BJ (cell line): ENCODE results near the gene ID3. TPM values are rescaled to one million over a fixed set of nuclear protein-coding genes. Genes with fewer than 3 reads are reported as not detected.

ENCODE experiments used
- CTCF ChIA-PET: fragments of 350-600 bp; formaldehyde crosslinking; extraction: SDS; loops from one replicate; lab custom pipeline; 2021; ENCODE audit warnings: antibody characterized with exemption, inconsistent platforms; lab: Yijun Ruan, JAX
- POLR2A ChIA-PET: fragments of 300-600 bp; sonication (Branson Sonifier 250); formaldehyde crosslinking; extraction: SDS; loops from one replicate; lab custom pipeline; 2021; ENCODE audit warnings: antibody characterized with exemption; lab: Charles Lee
- DNase-seq: peaks from one replicate; pipeline ENCODE4 v3.0.0-alpha.2; 2011; ENCODE audit warnings: low read depth
- H3K27me3 ChIP-seq: 2 replicates; pipeline ENCODE4 v1.6.0; 2011; ENCODE audit warnings: low read length; ENCODE audit not compliant: control insufficient read depth, insufficient read depth
- H3K36me3 ChIP-seq: 2 replicates; pipeline ENCODE4 v1.5.1; 2011; ENCODE audit warnings: low read length; ENCODE audit not compliant: control insufficient read depth, insufficient read depth
- H3K4me3 ChIP-seq: 2 replicates; pipeline ENCODE4 v1.5.1; 2011; ENCODE audit warnings: low read depth, mild to moderate bottlenecking, control low read depth, low read length
- polyA plus RNA-seq: library from polyadenylated mRNA; depleted of rRNA; stranded (reverse); fragments of >200 nt; gene quantifications from 2 replicates; pipeline ENCODE4 v1.2.3, GENCODE V29; 2011
- TF ChIP-seq, protein P1 (sequence below): IDR thresholded peaks from 2 replicates; pipeline ENCODE4 v1.5.1; 2011; ENCODE audit warnings: low read depth, mild to moderate bottlenecking, control low read depth, inconsistent platforms, low read length, moderate library complexity; ENCODE audit not compliant: insufficient read depth

Gene ID3
- polyA plus RNA-seq, 1 experiment, result 379 TPM

DNA sequence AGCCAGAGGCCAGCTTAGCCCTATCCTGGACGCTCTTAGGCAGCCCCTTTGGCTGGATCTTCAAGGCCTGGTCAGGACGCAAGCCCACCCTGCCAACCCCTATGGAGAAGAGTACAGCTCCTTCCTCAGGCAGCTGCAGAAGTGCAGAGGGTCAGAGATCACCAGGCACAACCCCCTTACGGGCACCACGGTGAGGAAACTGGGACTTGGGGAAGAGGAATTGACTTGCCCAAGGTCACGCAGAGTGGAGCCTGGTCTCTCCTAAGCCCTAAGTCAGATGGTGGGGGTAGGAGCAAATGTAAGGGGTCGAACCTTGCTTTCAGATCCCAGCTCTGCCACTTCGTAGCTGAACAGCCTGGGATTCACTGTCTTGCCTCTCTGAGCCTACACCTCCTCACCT is 31.9 kb downstream of the ID3 start:
- TF ChIP-seq, protein P1, sequence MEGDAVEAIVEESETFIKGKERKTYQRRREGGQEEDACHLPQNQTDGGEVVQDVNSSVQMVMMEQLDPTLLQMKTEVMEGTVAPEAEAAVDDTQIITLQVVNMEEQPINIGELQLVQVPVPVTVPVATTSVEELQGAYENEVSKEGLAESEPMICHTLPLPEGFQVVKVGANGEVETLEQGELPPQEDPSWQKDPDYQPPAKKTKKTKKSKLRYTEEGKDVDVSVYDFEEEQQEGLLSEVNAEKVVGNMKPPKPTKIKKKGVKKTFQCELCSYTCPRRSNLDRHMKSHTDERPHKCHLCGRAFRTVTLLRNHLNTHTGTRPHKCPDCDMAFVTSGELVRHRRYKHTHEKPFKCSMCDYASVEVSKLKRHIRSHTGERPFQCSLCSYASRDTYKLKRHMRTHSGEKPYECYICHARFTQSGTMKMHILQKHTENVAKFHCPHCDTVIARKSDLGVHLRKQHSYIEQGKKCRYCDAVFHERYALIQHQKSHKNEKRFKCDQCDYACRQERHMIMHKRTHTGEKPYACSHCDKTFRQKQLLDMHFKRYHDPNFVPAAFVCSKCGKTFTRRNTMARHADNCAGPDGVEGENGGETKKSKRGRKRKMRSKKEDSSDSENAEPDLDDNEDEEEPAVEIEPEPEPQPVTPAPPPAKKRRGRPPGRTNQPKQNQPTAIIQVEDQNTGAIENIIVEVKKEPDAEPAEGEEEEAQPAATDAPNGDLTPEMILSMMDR, result no peak
- Histone ChIP-seq H3K36me3 (no peaks in the 10 kb centered on the region), H3K27me3 (no peaks in the 10 kb centered on the region), H3K4me3 (no peak overlapping the region)
- ChIA-PET POLR2A (no interaction called here), CTCF (interaction anchor here (0.9 to 6.9 kb wide), 5 partner anchors 12 to 46 kb away, joined by 3 to 46 read pairs (median 3); no protein-coding TSS in a partner anchor)
- DNase-seq, result no peak

DNA sequence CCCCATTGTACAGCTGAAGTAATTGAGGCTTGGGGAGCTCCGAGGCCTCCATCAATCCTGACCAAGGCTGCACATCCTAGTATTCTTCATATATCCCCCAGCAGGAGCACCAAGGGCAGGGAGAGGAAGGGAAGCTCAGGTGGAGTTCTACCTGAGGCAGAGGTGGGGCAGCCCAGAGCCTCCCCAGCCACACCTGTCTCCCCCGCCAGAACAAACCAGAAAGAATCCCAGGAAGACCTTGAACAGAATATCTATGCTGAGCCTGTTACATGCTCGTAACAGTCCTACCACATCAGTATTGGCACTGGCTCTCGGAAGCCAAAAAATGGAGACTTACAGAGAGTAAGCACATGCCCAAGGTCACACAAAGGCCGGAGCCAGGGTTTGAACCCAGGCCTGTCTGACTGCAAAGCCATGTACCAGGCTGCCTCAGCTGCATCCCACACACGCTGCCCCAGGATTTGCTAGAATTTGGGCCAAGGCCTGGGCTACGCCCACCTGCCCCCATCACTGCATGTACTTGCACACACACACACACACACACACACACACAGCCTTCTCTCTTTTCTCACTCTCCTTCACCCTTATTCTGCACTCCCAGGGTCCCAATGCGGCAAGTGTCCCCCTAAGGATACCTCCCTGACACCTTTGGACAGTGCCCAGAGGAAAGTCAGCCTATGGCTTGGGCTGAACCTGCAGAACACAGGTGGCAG is 32.8 kb downstream of the ID3 start:
- ChIA-PET POLR2A (no interaction called here), CTCF (interaction anchor here (3.7 to 6.9 kb wide), 2 partner anchors 13 to 29 kb away, joined by 16 to 46 read pairs; no protein-coding TSS in a partner anchor)
- TF ChIP-seq, protein P1, result no peak
- DNase-seq, result no peak
- Histone ChIP-seq H3K4me3 (no peak overlapping the region), H3K36me3 (no peaks in the 10 kb centered on the region), H3K27me3 (no peaks in the 10 kb centered on the region)

DNA sequence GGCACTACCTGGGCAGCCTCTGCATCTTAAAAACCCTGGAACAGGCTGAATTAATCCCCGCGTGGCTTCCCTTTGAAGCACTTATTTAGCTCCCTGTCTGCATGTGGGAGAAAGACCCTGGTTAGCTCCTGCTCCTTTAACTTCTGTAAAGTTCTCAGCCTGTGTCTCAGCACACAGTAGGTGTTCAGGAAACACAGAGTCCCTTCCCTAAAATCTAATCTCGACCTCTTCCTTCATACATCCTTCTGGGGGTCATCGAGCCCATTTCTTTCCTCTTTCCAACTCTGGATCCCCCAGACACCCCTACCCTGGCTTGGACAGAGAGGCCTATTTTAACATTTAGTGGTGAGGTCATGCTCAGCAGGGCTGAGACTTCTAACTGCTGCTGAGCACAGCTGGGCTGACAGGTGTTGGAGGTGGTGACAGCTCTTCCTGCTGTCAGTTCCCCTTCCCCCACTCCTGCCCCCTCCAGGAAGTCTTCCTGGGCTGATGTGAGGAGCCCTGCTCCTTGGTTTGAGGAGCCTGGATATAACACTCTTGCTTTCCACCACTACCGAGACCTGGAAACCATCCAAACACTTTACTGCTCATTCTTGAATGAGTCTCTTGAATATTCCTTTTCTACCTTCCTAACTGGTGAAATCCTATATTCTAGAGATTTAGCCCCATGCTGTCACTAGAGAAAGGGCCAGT is 33.6 kb downstream of the ID3 start:
- ChIA-PET POLR2A (no interaction called here), CTCF (interaction anchor here (0.6 to 6.9 kb wide), 4 partner anchors 9 to 114 kb away, joined by 3 to 46 read pairs (median 4); no protein-coding TSS in a partner anchor)
- no peak for DNase-seq
- Histone ChIP-seq H3K4me3 (no peak overlapping the region), H3K27me3 (no peaks in the 10 kb centered on the region), H3K36me3 (no peaks in the 10 kb centered on the region)
- TF ChIP-seq, protein P1, result no peak

DNA sequence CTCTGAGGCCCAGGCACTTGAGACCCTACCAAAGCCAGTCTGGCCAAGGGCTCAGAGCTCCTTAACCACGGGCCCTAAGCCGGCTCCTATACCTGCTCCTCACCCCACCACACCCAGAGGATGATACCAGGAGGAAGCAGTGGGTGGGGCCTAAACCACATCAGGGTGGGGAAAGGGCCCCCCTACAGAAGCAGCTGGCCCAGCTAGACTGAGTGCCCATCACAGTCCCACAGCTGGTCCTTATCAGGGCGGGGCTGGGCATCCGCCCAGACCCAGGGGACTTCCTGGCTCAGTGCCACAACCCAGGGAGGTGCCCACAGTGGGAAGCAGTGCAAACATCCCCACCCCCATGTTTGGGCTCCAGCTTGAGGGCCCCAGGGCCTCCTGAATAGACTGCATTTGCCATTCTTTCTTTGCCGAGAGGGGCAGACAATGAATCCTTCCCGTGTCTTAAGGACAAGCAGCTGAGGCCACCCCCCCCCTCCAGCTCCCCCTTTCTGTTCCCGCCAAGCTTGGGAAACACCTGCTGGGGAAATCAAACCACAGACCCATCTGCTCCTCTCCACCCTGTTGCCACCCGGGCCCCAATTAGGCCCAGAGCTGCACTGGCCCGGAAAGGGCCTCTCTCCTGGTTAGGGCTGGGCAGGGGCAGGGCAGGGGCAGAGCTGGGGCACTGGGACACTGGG is 34.4 kb downstream of the ID3 start:
- TF ChIP-seq, protein P1, result no peak
- CTCF ChIA-PET, result interaction anchor here (0.6 to 6.9 kb wide), 4 partner anchors 10 to 115 kb away, joined by 3 to 46 read pairs (median 4); no protein-coding TSS in a partner anchor
- DNase-seq, result no peak
- H3K4me3 ChIP-seq, result no peak overlapping the region
- H3K36me3 ChIP-seq, result no peaks in the 10 kb centered on the region; the same call in 1 of the 2 replicates
- no peaks in the 10 kb centered on the region for H3K27me3 ChIP-seq
- POLR2A ChIA-PET, result no interaction called here
